ENCODE data around the gene ADARB2.

GRCh38 chr10:1531883-1532597, 205.3 kb downstream of the ADARB2 start:
- TF ChIP-seq CTCF (IDR thresholded peaks at IDR 0.05; ENCODE audit: low read depth, low read length, poor library complexity, severe bottlenecking): no peak
- no peak for TF ChIP-seq EZH2phosphoT487 (IDR thresholded peaks at IDR 0.05; ENCODE audit: borderline replicate concordance, low read length)

Data from DOHH2 (cell line).